Measurements from ENCODE around the gene PLCH2.
A peak's percentile ranks its signal among the peaks of the same experiment; 100 is the strongest.

The PLCH2 gene

DNA sequence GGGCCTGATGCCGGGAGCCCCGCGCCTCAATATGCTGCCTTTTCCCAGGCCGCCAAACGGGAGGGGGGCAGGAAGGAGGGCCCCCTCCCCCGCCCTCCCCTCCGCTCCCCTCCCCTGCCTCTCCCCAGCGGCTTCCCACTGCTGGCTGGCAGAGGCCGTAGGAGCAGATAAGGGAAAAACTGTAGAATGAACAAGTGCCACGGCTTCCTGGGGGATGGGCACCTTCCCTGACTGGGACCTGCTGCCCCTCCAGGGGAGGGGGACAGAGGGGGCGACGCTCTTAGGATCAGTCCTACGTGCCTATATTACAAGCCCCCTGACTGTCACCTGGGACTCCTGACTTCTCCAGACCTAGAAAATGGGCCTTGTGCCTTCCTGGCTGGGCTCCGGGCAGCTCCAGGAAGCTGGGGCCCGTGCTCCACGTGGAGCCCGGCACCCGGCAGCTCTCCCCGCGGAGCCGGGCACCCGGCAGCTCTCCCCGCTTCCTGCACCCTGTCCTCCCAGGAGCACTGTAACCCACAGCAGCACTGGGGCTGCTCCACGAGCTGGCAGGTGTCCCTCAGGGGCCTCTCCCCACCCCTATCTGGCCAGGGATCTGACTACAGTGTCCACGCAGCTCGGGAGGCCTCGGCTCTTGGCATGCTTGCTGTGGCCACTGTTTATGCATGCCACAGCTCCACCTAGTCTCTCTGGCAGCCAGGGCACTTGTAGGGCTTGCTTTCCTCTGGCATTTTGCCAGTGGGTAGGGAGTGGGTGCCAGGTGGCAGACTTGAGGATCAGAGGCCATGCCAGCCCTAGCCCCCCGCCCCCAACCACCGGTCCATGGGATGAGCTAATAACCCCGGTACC is 54.6 kb downstream of the PLCH2 start:
- no peak for DNase-seq (ENCODE audit: low read depth)

DNA sequence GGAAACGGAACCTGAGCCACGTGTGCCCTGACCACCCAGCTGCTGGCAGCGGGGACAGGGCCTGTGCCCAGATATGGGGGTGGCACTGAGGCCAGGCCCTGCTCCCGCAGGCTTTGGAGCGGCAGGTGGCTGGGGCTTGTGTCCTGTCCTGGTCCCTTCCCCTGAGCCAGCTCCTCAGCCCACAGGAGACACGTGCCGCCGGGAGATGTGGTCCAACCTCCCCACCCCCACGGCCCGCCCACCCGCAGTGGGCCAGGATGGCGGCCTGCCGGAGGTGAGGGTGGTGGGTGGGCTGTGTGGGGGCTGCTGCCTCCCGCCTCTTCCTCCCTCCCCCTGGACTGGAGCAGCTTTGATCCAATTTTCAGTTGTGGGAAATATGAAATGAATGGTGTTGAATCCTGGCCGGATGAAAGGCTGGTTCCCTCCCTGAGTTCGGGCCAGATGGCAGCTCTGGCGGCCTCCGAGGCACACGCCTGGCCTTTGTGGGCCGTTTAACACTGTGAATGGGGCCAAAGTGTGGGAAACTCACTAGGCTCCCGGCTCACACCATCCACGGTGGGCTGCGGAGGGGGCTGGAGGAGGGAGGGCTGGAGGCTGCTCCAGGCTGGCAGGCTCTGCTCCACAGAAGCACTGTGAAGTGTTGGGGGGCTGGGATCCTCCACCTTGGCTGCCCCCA is 56.5 kb downstream of the PLCH2 start:
- DNase-seq (ENCODE audit: low read depth): no peak

DNA sequence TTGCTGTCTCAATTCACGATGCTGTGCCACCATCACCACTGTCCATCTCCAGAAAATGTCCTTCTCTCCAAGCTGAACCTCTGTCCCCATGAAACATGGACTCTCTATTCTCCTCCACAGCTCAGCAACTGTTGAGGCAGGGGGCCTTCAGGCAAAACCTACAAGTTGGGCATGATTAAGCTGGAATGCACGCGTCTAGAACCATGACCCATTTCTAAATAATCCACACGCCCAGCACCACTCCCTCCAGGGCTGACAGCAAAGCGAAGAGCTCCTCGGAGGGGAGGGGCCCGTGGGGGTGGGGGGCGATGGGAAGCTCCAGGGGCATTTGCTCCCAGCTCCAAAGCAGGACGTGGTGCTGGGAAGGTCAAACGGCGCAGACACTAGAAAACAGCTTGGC is 57.3 kb downstream of the PLCH2 start:
- no peak for DNase-seq (ENCODE audit: low read depth)

DNA sequence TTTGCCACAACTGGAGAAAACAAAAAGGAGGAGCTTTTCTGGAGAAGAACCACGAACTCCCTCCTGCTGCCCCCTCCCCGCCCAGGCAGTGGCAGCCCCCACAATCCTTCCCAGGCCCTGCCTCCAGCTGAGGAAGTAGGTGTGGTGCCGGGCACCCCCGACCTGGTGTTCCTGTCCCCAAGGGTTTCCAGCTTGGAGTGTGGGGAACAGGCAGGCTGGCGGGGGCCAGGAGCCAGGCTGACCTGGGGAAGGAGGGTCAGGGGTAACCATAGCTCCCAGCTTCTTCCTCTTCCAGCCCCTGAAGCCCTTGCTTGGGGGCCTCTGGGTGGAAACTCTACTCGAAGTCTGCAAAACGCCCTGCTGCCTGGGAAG is 58.2 kb downstream of the PLCH2 start:
- no peak for DNase-seq (ENCODE audit: low read depth)

DNA sequence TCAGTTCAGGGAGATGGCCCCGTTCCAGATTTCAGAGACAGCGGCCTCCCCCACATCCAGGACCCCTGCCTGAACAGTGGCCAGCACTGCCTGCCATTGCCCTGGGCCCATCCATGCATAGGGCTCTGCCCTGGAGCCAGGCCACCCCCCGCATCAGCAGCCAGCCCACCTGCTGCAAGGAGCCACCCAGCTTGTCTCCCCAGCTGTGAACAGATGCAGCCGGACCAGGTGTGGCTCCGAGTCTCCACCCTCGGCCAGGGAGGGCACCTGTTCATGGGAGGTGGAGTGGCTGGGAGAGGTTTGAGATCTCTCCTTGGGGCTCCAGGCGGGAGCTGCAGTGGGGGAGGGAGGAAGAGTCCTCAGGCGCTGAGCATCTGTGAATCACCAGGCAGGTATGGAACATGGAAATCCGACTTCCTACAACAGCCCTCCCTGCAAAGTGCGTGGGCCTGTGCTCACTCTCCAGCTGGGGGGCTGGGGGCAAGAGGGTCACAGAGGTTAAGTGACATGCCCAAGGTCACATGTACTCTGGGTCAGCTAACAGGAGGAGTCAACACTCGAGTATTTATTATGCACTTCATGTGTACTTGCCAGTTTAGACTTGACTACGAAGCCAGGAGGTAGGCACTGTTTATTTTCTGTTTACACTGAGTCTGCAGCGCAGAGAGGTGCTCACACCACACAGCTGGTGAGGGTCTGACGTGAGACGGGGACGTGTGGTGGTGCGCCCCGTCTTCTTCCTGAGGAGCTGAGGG is 58.8 kb downstream of the PLCH2 start:
- DNase-seq (ENCODE audit: low read depth): no peak

DNA sequence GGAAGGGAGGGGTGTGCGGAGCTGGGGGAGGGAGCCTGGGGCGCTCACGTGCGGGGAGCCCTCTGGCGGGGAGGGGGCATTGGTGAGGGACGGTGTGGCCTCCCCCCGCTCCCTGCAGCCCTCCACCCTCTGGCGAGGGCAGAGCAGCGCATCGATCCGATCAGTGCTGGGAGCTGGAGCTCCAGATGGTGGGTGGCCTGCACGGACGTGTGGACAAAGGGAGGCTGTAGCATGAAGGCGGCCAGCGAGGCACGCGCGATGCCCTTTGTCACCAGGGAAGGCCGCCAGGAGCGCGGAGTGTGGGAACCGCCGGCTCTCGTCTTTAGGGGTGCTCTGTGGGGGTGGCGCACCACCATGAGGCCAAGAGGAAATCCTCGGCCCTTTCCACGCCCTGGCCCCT is 59.4 kb downstream of the PLCH2 start:
- DNase-seq (ENCODE audit: low read depth): no peak

DNA sequence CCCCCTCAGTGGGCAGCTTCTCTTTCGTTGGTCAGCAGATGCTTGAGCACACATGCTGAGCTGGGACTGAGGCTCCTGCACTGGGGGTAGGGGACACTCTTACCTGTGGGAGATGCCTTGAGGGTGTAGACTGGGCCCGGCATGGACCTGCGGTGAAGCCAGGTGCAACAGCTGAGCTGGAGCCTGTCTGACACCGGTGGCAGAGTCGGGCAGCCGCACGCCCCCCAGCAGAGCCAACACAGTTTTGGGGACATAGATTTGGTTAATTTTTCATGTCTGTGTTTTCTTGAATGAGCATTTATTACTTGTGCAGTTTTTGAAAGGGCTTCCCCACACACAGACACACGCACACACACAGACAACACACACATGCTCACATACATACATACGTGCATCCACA is 59.9 kb downstream of the PLCH2 start:
- no peak for DNase-seq (ENCODE audit: low read depth)

DNA sequence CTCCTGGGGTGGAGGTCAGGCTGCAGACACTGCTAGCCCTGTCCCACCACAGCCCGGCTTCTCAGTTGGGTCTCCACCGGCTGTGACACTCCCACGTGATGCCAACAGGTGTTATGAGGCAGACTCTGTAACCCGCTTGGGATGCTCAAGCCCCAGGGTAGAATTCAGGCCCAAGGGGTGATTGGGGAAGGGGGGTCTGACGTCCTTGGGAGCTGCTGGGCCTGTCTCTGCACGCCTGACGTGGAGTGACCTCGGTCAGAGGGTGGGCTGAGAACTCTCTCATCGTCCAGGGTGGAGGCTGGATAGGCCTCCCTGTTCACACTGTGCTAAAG is 61.7 kb downstream of the PLCH2 start:
- DNase-seq (ENCODE audit: low read depth): no peak

DNA sequence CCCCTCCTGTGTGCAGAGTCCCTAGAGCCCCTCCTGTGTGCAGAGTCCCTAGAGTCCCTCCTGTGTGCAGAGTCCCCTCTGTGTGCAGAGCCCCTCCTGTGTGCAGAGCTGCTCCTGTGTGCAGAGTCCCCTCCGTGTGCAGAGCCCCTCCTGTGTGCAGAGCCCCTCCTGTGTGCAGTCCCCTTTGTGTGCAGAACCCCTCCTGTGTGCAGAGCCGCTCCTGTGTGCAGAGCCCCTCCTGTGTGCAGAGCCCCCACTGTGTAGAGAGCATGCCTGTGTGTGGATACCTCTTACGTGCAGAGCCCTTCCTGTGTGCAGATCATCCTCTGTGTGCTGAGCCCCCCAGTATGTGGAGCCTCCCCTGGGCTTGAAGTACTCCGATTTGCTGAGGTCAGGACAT is 62.3 kb downstream of the PLCH2 start:
- no peak for DNase-seq (ENCODE audit: low read depth)

DNA sequence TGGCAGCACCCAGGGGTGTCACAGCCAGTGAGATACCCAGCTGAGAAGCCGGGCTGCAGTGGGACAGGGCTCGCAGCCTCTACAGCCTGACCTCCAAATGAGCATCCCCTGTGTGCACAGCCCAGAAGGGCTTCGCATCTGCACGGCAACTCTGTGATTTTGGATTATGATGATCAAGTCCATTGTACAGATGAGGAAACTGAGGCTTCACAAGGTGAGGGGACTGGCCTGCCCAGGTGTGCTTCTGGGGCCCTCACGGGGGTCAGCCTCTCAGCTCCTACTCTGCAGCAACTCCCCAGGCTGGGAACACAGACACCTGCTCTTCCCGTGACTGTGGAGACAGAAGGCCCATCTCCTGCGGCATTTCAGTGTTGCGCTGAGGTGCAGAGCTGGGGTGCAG is 62.8 kb downstream of the PLCH2 start:
- DNase-seq (ENCODE audit: low read depth): no peak

DNA sequence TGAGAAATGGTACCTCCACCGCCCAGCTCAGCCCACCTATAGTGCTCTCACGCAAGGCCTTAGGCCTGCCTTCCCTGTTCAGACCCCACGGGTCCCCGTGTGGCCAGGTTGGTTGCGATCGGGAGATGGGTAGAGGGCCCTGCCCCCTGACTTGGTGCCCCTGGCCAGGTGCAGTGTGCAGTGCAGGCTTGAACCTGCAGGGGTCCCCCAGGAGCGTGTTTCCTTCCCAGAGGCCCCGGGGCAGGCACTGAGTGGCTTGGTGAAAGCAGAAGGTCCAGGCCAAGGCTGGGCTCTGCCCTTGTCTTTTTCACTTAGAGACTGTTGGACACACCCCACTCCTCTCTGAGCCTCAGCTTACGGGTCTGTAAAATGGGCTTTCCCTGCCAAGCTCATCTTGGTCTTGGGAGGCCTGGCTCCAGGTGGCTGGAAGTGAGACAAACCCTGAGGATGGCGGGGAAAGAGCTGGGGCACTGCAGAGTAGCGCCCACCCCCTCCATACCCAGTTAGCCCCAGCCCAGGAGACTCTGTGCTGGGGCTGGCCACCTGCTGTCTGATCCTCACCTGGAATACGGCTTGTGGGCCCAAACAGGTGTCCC is 63.3 kb downstream of the PLCH2 start:
- DNase-seq (ENCODE audit: low read depth): no peak

DNA sequence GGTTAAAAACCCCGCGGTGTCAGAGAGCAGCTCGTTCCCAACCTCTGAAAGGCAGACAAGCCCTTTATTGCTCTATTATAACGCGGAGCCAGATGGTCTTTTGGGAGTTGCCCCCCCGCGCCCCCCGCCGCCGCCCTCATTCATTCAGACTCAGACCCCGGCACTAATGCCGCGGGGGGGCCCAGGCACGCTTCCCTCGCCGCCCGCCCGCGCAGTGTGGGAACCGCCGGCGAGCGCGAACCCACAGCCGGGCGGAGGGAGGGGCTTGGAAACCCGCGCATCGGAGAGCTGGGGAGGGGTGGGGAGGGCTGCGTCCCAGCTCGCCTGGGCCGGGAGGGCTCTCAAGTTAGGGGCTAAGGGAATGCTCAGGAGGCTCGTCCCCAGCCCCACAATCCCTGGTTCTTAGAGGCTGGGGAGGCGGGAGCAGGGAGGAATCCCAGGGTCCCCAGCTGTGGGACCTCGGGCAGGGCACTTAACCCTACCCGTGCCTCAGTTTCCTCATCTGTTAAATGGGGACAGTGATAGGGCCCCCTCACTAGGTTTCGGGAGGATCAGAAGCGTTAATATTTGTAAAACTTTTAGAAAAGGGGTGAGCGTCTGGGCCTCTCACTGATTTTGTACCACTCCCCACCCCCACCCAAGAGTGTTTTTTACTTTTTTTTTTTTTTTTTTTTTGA is 64.9 kb downstream of the PLCH2 start:
- no peak for DNase-seq (ENCODE audit: low read depth)

DNA sequence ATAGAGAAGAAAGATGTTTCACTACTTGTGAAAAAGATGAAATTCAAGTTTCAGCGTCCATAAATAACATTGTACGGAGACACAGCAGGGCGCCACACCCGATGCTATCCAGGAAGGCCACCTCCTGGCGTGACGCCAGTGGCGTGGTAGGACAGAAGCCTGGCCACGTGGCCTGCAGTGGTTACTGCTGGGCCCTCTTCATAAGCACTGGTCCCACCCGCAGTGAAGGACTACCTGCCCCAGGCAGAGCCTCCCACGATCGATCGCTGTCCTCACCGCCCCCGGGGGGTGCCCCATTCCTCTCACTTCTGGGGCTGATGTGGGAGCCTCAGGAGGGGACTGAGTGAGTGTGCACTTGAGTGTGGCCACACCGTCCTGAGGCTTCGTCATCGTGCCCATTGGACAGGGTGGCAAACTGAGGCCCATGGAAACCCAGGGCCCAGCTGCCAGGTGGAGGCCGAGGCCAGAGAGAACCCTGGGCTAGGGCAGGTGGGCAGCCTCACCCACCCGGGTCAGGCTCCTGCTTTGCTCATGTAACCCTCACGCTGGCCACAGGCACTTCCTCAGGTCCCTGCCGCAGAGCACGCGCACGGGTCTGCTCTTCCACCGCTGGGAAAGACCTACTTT is 65.6 kb downstream of the PLCH2 start:
- no peak for DNase-seq (ENCODE audit: low read depth)

DNA sequence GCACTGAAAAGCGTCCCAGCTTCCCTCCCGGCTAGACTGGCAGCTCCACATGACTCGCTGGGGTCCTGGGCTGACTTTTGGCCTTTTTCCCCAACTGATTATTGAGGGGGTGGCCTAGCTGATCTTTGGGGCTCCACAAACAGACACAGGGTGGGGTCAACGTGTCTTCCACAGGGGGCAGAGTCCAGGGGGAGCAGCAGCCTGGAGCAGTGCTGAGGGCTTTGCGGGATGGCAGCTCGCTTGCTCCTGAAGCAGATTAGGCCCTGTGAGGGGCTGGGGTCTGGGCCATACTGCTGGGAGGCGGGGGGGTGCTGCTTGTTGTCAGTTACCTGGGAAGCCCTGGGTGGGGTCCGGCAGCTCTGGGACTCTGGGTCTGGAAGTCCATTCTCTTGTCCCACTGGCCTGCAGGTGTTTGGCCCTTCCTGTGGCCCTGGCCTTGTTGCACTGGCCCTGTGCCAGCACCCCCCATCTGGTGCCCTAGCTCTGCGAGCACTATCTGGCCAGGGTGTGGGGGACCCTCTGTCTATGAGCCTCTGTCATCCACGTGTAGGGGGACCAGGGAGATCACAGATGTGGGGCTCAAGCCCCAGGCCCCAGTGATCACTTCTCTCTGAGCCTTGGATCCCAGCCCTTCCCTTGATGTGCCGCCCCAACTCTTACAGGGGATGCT is 66.3 kb downstream of the PLCH2 start:
- no peak for DNase-seq (ENCODE audit: low read depth)

DNA sequence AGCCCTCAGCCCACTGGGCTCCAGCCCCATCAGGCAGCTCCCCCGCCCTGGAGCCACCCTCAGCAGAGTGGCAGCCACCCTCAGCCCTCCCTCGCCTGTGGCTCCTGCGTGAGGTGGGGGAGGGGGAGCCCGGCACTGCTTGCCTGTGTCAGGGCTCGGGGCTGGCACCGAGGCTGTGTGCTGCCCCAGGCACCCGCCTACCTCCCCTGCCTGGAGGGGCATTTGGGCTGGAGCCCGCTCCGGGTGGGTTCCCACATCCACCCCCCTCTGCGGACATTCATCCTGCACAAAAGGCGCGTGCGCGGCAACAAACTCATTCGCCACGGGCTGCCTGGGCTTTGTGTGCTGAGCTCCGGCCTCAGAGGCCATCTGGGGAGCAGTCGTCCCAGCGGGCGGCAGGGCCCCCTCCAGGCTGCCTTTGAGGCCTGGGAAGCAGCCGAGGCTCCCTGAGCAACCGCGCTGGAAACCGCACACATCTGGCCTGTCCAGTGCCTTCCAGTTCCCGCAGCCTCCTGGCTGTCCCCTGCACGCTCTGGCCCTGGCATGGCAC is 67.5 kb downstream of the PLCH2 start:
- no peak for DNase-seq (ENCODE audit: low read depth)

DNA sequence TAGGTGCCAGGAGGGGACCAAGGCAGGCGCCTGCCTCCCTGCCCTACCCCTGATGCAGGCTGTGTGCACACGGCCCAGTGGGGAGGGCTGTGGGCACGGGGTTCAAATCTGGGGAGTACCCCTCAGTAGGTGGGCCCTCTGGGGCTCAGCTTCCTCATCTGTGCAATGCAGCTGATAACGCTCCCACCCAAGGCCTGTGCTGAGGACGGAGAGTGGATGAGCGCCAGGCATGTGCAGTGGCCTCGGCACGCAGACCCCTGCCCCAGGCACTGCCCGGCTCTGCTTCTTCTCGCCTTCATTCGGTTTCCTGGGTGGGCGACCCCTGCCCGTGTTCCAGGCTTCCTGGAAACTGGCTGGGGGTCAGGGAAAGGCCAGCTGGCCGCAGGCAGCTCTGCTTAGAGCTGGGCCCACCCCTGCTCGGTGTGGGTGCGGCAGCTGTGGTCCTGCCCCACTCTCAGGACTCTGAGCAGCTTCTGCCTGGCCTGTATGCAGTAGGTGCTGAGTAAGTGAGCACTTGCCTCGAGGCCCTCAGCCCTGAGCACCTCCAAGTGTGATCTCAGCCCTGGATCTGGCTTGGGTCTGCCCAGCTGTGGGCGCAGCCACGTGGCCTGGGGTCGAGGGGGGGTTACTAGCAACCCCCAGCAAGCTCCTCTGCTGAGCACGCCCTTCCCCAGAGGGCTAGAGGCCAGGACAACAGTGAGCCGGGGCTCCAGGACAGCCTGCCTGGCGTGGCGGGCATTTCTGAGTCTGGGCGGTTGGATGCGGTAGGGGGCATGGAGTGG is 68.2 kb downstream of the PLCH2 start:
- no peak for DNase-seq (ENCODE audit: low read depth)

DNA sequence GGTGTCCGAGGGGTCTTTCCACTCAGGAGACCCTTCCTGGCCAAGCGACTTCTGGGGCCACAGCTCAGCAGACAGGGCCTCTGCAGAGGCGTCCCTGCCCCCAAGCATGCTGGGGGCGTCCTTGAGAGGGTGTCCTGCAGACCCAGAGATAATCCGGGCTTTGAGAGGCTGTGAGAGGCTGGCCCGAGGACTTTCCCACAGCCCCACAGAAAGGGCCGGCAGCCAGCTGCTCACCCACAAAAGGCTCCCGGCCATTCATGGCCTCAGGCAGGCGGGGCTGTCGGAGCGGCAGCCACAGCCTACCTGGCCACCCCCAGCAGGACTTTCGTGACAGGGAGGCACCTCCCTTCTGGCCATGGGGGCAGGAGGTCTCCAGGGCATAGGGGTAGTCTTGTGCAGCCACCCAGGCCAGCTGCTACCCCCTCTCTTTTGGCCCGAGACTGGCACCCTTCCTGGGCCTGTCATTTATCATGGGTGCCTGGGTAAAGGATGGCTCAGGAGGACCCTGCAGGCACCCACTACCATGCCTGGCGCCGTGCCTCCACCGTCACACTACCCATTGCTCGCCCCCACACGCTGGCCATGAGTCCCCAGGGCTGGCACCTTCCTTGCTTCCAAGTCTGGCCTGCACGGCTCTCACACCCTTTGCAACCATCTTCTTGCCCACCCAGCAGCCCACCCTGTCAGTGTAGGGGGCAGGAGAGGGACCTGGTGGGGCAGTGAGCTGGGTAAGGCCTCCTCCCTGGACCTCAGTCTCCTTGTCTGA is 69.0 kb downstream of the PLCH2 start:
- no peak for DNase-seq (ENCODE audit: low read depth)

DNA sequence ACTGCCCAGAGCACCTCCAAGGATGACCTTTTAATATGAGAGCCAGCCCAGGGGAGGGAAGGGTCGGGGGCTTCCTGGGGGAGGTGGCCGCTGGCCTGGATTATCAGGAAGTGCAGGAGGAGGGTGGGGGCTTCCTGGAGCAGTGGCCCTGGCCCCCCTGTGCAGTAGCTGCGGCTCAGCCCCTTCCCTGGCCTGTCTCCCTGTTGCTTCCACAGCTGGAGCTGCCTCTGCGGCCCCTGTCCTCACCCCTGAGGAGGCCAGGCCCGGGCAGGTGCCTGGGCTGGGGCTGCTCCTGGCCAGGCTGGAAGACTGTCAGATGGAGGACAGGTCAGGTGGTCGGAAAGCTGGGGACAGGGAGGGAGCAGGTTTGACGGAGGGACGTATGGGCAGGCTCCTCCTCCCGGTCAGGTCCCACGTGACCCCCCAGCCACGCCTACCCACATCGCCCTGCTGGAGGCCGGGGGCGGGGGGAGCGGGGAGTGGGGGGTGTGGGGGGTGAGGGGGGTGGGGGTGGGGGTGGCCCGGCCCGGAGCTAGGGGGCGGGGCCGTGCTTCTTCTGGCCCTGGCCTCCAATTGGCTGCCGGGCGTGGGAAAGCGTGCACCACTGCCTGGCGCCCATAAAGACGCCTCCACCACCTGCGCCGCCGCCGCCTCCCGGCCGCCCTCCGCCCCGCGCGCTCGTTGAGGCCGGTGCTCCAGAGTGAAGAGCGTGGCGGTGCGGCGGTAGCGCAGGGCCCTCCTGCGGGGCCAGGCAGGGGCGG is 69.8 kb downstream of the PLCH2 start:
- peak; percentile 71 for DNase-seq (ENCODE audit: low read depth)
